Pancreas (tissue), 10 donors: ENCODE data around the gene TMEM9. TPM values are rescaled to one million over a fixed set of nuclear protein-coding genes. Genes with fewer than 3 reads are reported as not detected.
A peak's percentile ranks its signal among the peaks of the same experiment; 100 is the strongest.

Experiments
- ATAC-seq, 4 donors: fragments of 200-7000 bp; cut with Tn5 transposase; one replicate each; pipeline versions ENCODE4 v1.8.0 to v1.9.1; 2020; ENCODE audit warnings: mild to moderate bottlenecking in 4 of 4, moderate library complexity in 4 of 4
- DNase-seq, 6 donors: peaks; one replicate each; pipeline ENCODE4 v3.0.0-alpha.2; 2020
- FAIRE-seq: peaks from 2 replicates; lab custom pipeline; 2012; peaks lifted over from hg19 to GRCh38; lab: Jason Lieb, UNC
- H3K27ac ChIP-seq, 4 donors: fragments of 200-600 bp; sonication (generic); 1 replicate in 3 of 4; 2 replicates in 1 of 4; pipeline versions ENCODE4 v1.5.0 to v1.8.0; 2020
- H3K27me3 ChIP-seq, 4 donors: fragments of 200-600 bp; one replicate each; pipeline ENCODE4 v1.8.0; 2021
- H3K36me3 ChIP-seq, 3 donors: fragments of 200-600 bp; sonication (generic) in 1 of 3; one replicate each; pipeline versions ENCODE4 v1.5.0 to v1.8.0; 2020 to 2021
- H3K4me1 ChIP-seq, 3 donors: fragments of 200-600 bp; one replicate each; pipeline ENCODE4 v1.8.0; 2021
- H3K4me3 ChIP-seq, 4 donors: fragments of 200-600 bp; sonication (generic) in 2 of 4; one replicate each; pipeline versions ENCODE4 v1.5.0 to v1.8.0; 2020 to 2021
- H3K9me3 ChIP-seq, 4 donors: fragments of 200-600 bp; one replicate each; pipeline ENCODE4 v1.8.0; 2021
- CTCF ChIP-seq, 4 donors: fragments of 200-600 bp; sonication (generic) in 3 of 4; IDR thresholded peaks; one replicate each; pipeline versions ENCODE4 v1.5.0 to v1.8.0; 2021; ENCODE audit warnings: antibody characterized with exemption in 4 of 4
- WGBS, 2 donors: extraction: QIAGEN DNeasy Blood & Tissue Kit; methylation state at CpG; one replicate each; pipeline ENCODE4 v1.1.7; 2013; 5-methylcytosine and 5-hydroxymethylcytosine counted together
- intact Hi-C, 3 donors: fragments of 100-400 bp; cut with DNase I; formaldehyde crosslinking; loops; one replicate each; pipeline versions ENCODE4 v1.11.1 to v1.14.2; 2022
- polyA plus RNA-seq, 2 donors: library from polyadenylated mRNA; stranded (reverse); fragments of 200-250 nt; gene quantifications; one replicate each; pipeline ENCODE4 v1.2.3, GENCODE V29; 2013
- total RNA-seq, 6 donors: library from RNA; stranded (reverse); fragmentation: NEBNext Ultra II Directional in 4 of 6; extraction: Animal tissue kit (Norgen Biotek cat#: 25700) in 4 of 6; gene quantifications; one replicate each; pipeline versions ENCODE4 v1.2.1 to v1.2.4, GENCODE V29; 2021 to 2023
- donor health status: healthy with polysubstance abuse.
- donor health status: DM: no; HTN: no; CAD: no; lungs with moderate emphysema.
- donor health status: DM: no; HTN: no; CAD: no.
- donor health status: control.
- donor health status: control.
- donor health status: Bipolar disorder and iron deficiency.
- donor health status: DM: yes; HTN: yes; CAD: no.
- donor health status: DM: no; HTN: no; CAD: no.
- donor health status: DM: no; HTN: no; CAD: no.
- donor health status: DM: yes; HTN: yes; CAD: no.

The TMEM9 gene
- total and polyA plus RNA-seq, 8 donors: 21.3 to 87.7 (median 37.5) TPM

DNA sequence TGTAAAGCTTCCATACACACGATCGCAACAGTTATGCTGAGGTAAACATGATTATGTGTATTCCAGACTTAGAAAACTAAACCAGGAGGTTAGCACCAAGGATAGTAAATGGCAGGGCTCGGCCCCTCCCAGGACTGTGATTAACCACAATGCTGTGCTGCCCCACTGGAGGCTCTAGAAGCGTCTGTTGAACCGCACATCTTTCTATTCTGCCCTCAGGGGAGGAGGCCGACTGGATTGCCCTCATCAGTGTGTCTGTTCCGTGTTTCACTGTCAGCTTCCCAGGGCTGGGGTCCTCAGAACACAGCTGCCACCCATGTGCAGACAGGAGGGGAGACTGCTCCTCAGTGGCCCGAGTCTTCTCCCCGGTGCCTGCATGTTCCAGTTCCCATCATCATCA is 14.5 kb downstream of the TMEM9 start:
- ATAC-seq (no peak), DNase-seq (peak in 1 of 6 donors; percentile 25), FAIRE-seq (no peak)
- Histone ChIP-seq H3K27ac (no peak overlapping the region), H3K27me3 (no peaks in the 10 kb centered on the region), H3K4me3 (no peak overlapping the region), H3K36me3 (peaks cover 0 to 31% (median 15%) of the 10 kb centered on the region in 3 donors), H3K9me3 (no peaks in the 10 kb centered on the region), H3K4me1 (peaks cover 3 to 15% (median 10%) of the 10 kb centered on the region in 3 donors)
- intact Hi-C loops: no loop called here
- no peak for TF ChIP-seq CTCF (IDR thresholded peaks at IDR 0.05)
- WGBS, 2 donors: 91 to 96% methylated on average over 9 of the region's 9 CpGs

DNA sequence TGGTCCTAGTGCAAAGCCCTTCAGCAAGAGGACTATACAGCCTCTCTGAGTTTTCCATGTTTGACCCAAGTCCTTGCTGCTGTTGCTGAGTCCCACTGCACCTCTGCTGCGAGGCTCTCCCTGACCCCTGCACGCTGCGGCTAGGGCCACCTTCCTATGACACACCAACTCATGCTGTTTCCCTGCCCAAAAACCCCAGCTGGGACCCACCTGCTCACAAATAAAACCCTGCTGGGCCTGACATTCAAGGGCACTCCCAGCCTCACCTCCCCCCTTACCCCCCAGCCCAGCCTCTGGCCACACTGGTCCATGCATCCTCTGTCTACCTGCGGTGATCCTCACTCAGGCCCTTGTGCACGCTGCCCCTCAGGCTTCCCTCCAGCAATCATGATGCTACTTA is 15.0 kb downstream of the TMEM9 start:
- no peak for FAIRE-seq
- H3K4me3 ChIP-seq: no peak overlapping the region
- peaks cover 0 to 27% (median 15%) of the 10 kb centered on the region in 3 donors for H3K36me3 ChIP-seq
- no peaks in the 10 kb centered on the region for H3K9me3 ChIP-seq
- 95 to 99% methylated on average over 5 of the region's 5 CpGs for WGBS, 2 donors
- intact Hi-C loops: no loop called here
- no peak for TF ChIP-seq CTCF (IDR thresholded peaks at IDR 0.05)
- no peak for ATAC-seq
- no peak overlapping the region for H3K27ac ChIP-seq
- peaks cover 3 to 15% (median 10%) of the 10 kb centered on the region in 3 donors for H3K4me1 ChIP-seq
- DNase-seq: peak in 1 of 6 donors; percentile 44
- H3K27me3 ChIP-seq: no peaks in the 10 kb centered on the region

DNA sequence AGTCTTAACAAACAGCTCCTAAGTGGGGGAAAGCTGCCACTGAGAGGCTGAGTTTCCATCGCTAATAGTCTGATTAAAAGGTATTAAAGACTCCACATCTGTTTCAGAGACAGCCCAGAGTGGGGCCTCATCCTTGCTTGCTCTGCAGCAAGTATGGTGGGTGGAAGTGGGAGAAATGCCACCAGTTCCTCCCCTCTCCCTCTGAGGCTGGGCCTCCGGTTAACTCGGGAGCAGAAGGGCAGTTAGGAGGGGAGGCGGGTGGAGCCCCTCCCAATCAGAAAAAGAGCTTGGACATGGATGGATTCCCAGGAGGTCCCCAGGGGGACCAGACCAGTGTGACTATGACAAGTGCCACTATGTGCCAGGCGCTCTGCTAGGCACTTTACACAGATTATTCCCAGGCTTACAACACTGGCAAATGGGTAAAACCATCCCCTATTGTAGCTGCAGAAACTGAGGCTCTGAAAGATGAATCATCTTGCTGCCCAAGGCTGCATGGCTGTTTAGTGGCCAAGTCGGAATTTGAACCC is 15.9 kb downstream of the TMEM9 start:
- peaks cover 3 to 15% (median 10%) of the 10 kb centered on the region in 3 donors for H3K4me1 ChIP-seq
- no peaks in the 10 kb centered on the region for H3K9me3 ChIP-seq
- H3K4me3 ChIP-seq: no peak overlapping the region
- FAIRE-seq (no peak), ATAC-seq (no peak), DNase-seq (peak in 1 of 6 donors; percentile 25)
- H3K27me3 ChIP-seq: no peaks in the 10 kb centered on the region
- TF ChIP-seq CTCF (IDR thresholded peaks at IDR 0.05): no peak
- H3K36me3 ChIP-seq: peaks cover 0 to 18% (median 8%) of the 10 kb centered on the region in 3 donors
- peak overlapping the region in 1 of 4 donors; percentile 57 for H3K27ac ChIP-seq
- intact Hi-C loops: no loop called here
- WGBS, 2 donors: 76 to 79% methylated on average over 6 of the region's 6 CpGs

DNA sequence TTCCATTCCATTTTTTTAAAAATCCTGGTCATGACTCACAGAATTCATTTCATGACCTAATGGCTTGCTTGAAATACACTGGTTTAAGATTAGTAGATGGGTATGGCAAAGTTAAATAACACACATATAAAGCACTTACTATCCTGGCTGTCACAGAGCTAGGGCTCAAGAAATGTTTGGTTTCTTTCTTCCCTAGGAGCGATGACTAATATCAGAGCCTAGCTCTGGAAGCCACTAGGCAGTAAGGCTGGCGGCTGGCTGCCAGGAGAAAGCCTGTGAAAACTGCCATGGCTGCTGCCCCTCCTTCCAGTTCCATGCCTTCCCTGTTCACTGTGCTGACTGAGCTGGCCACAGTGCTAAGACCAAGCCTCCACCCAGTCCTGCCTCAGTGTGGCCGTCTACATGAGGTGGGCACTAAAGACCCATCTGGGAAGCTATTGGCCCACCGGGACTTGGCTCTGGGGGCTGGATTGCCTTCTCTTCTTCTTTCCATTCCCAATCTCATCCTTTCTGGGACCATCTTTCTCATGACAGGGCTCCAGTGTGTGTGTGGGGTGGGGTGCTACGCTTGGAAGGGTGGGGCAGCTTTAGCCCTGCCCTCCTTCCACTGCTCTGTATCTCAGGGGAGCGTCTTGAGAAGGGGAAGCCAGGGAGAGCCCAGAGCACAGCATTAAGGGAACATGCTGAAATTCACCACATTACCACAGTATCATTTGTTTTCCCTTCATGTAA is 16.5 kb downstream of the TMEM9 start:
- intact Hi-C loops: no loop called here
- Histone ChIP-seq H3K4me3 (no peak overlapping the region), H3K9me3 (no peaks in the 10 kb centered on the region), H3K27me3 (no peaks in the 10 kb centered on the region), H3K36me3 (peaks cover 0 to 11% (median 7%) of the 10 kb centered on the region in 3 donors), H3K27ac (peak overlapping the region in 3 of 4 donors; percentile 22 to 57 (median 36)), H3K4me1 (peaks cover 3 to 15% (median 10%) of the 10 kb centered on the region in 3 donors)
- no peak for TF ChIP-seq CTCF (IDR thresholded peaks at IDR 0.05)
- ATAC-seq (peak; percentile 82 to 88 (median 86)), FAIRE-seq (peak; percentile 83), DNase-seq (peak; percentile 72 to 89 (median 84))
- WGBS, 2 donors: 64 to 65% methylated on average over 6 of the region's 6 CpGs

- no peak for TF ChIP-seq CTCF (IDR thresholded peaks at IDR 0.05)
- no peak overlapping the region for H3K27ac ChIP-seq
- DNase-seq (peak in 1 of 6 donors; percentile 41), ATAC-seq (no peak), FAIRE-seq (no peak)
- peaks cover 3 to 15% (median 10%) of the 10 kb centered on the region in 3 donors for H3K4me1 ChIP-seq
- H3K27me3 ChIP-seq: no peaks in the 10 kb centered on the region
- H3K9me3 ChIP-seq: no peaks in the 10 kb centered on the region
- 92% methylated on average over 7 of the region's 7 CpGs for WGBS, 2 donors
- H3K36me3 ChIP-seq: peaks cover 0 to 7% (median 6%) of the 10 kb centered on the region in 3 donors
- intact Hi-C loops: no loop called here
- no peak overlapping the region for H3K4me3 ChIP-seq
Measured at GRCh38 chr1:201137024-201137392, 17.3 kb downstream of the TMEM9 start.
